ENCODE results near the gene PPP3R1. TPM values are rescaled to one million over a fixed set of nuclear protein-coding genes. Genes with fewer than 3 reads are reported as not detected.

The PPP3R1 gene
- total RNA-seq, 1 experiment from 2014 or later: 34.3 TPM

GRCh38 chr2:68217729-68218128 lies 34.6 kb downstream of the PPP3R1 start:
- Histone ChIP-seq H3K4me3 (no peak overlapping the region), H3K36me3 (peaks cover 33% of the 10 kb centered on the region), H3K9me3 (no peaks in the 10 kb centered on the region), H3K27me3 (no peaks in the 10 kb centered on the region)
- no peak for DNase-seq

GRCh38 chr2:68216454-68217310 lies 35.6 kb downstream of the PPP3R1 start:
- no peak for DNase-seq
- Histone ChIP-seq H3K27me3 (no peaks in the 10 kb centered on the region), H3K4me3 (no peak overlapping the region), H3K36me3 (peaks cover 33% of the 10 kb centered on the region), H3K9me3 (no peaks in the 10 kb centered on the region)

- peaks cover 24% of the 10 kb centered on the region for H3K36me3 ChIP-seq
- H3K4me3 ChIP-seq: no peak overlapping the region
- no peak for DNase-seq
- H3K27me3 ChIP-seq: no peaks in the 10 kb centered on the region
- no peaks in the 10 kb centered on the region for H3K9me3 ChIP-seq
Observed at GRCh38 chr2:68214381-68214780, 38.0 kb downstream of the PPP3R1 start.

GRCh38 chr2:68206793-68207192 lies 45.5 kb downstream of the PPP3R1 start:
- DNase-seq: no peak
- Histone ChIP-seq H3K4me3 (no peak overlapping the region), H3K36me3 (peaks cover 23% of the 10 kb centered on the region), H3K27me3 (no peaks in the 10 kb centered on the region), H3K9me3 (no peaks in the 10 kb centered on the region)

- no peaks in the 10 kb centered on the region for H3K27me3 ChIP-seq
- H3K4me3 ChIP-seq: no peak overlapping the region
- DNase-seq: no peak
- H3K9me3 ChIP-seq: no peaks in the 10 kb centered on the region
- H3K36me3 ChIP-seq: peaks cover 17% of the 10 kb centered on the region
Observed at GRCh38 chr2:68203587-68203986, 48.7 kb downstream of the PPP3R1 start.

- peaks cover 13% of the 10 kb centered on the region for H3K36me3 ChIP-seq
- DNase-seq: no peak
- H3K4me3 ChIP-seq: no peak overlapping the region
Observed at GRCh38 chr2:68200157-68200787, 52.1 kb downstream of the PPP3R1 start.

GRCh38 chr2:68196120-68196716 lies 56.1 kb downstream of the PPP3R1 start:
- no peak overlapping the region for H3K4me3 ChIP-seq
- peak; percentile 9 for DNase-seq
- no peaks in the 10 kb centered on the region for H3K27me3 ChIP-seq
- H3K36me3 ChIP-seq: no peaks in the 10 kb centered on the region; the same call in none of the 2 replicates
- H3K9me3 ChIP-seq: no peaks in the 10 kb centered on the region

More at GRCh38 chr2:68200157-68200787, 52.1 kb downstream of the PPP3R1 start:
- no peaks in the 10 kb centered on the region for H3K9me3 ChIP-seq
- H3K27me3 ChIP-seq: no peaks in the 10 kb centered on the region

- H3K36me3 ChIP-seq: no peaks in the 10 kb centered on the region; the same call in none of the 2 replicates
- DNase-seq: no peak
- H3K27me3 ChIP-seq: no peaks in the 10 kb centered on the region
- H3K4me3 ChIP-seq: no peak overlapping the region
- H3K9me3 ChIP-seq: no peaks in the 10 kb centered on the region
Observed at GRCh38 chr2:68195096-68195495, 57.2 kb downstream of the PPP3R1 start.

- no peak for DNase-seq
Observed at GRCh38 chr2:68193787-68194372, 58.5 kb downstream of the PPP3R1 start.

GRCh38 chr2:68193144-68193543 lies 59.2 kb downstream of the PPP3R1 start:
- H3K36me3 ChIP-seq: no peaks in the 10 kb centered on the region; the same call in 1 of the 2 replicates
- H3K27me3 ChIP-seq: no peaks in the 10 kb centered on the region
- no peaks in the 10 kb centered on the region for H3K9me3 ChIP-seq
- no peak overlapping the region for H3K4me3 ChIP-seq
- no peak for DNase-seq

More at GRCh38 chr2:68193787-68194372, 58.5 kb downstream of the PPP3R1 start:
- no peaks in the 10 kb centered on the region for H3K9me3 ChIP-seq
- H3K27me3 ChIP-seq: no peaks in the 10 kb centered on the region
- H3K4me3 ChIP-seq: no peak overlapping the region
- H3K36me3 ChIP-seq: no peaks in the 10 kb centered on the region; the same call in 1 of the 2 replicates

GRCh38 chr2:68190991-68191731 lies 61.2 kb downstream of the PPP3R1 start:
- Histone ChIP-seq H3K36me3 (peaks cover 3% of the 10 kb centered on the region), H3K4me3 (no peak overlapping the region), H3K9me3 (no peaks in the 10 kb centered on the region), H3K27me3 (no peaks in the 10 kb centered on the region)
- peak; percentile 7 for DNase-seq

- H3K27me3 ChIP-seq: no peaks in the 10 kb centered on the region
- H3K4me3 ChIP-seq: no peak overlapping the region
- DNase-seq: no peak
- no peaks in the 10 kb centered on the region for H3K9me3 ChIP-seq
- H3K36me3 ChIP-seq: peaks cover 11% of the 10 kb centered on the region
Observed at GRCh38 chr2:68189991-68190784, 62.1 kb downstream of the PPP3R1 start.

GRCh38 chr2:68188831-68189230 lies 63.5 kb downstream of the PPP3R1 start:
- H3K36me3 ChIP-seq: peaks cover 22% of the 10 kb centered on the region
- H3K9me3 ChIP-seq: no peaks in the 10 kb centered on the region
- no peak overlapping the region for H3K4me3 ChIP-seq
- DNase-seq: no peak
- no peaks in the 10 kb centered on the region for H3K27me3 ChIP-seq

- H3K9me3 ChIP-seq: no peaks in the 10 kb centered on the region
- H3K36me3 ChIP-seq: peaks cover 30% of the 10 kb centered on the region
- no peaks in the 10 kb centered on the region for H3K27me3 ChIP-seq
- DNase-seq: no peak
- H3K4me3 ChIP-seq: no peak overlapping the region
Observed at GRCh38 chr2:68187329-68187728, 65.0 kb downstream of the PPP3R1 start.

- H3K36me3 ChIP-seq: peaks cover 36% of the 10 kb centered on the region
- peak; percentile 40 for DNase-seq
- no peak overlapping the region for H3K4me3 ChIP-seq
- no peaks in the 10 kb centered on the region for H3K9me3 ChIP-seq
- no peaks in the 10 kb centered on the region for H3K27me3 ChIP-seq
Observed at GRCh38 chr2:68185541-68186164, 66.7 kb downstream of the PPP3R1 start.

Measured in MG63 (cell line).